Measurements from ENCODE around the gene CETP. TPM values are rescaled to one million over a fixed set of nuclear protein-coding genes. Genes with fewer than 3 reads are reported as not detected.

The CETP gene
- total RNA-seq, 1 donor from 2014 or later = not detected

DNA sequence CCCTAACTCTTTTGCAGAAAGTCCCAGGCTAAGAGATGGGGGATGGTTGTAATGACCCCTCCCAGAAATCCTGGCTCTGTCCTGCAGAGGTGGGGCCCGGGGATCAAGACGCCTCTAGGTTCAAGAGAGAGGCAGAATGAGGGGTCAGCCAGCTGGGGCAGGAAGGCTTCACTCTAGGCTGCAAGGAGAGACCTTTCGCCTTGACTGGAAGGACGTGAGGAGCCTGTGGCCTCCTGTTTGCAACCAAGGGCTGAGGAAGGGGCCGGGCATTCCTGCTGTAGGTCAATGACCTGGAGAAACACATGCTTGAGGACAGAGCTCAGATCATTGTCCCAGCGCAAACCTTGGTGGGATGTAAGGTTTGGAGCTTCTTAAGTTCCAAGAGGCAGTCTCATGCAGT, 8.7 kb upstream of the CETP start:
- H3K27ac Mint-ChIP-seq (ENCODE audit: unreplicated experiment) = no peak overlapping the region
- H3K36me3 Mint-ChIP-seq (ENCODE audit: low read depth, unreplicated experiment) = no peaks in the 10 kb centered on the region
- DNase-seq (ENCODE audit: low read depth) (no peak), FAIRE-seq (no peak)
- H3K9me3 Mint-ChIP-seq (ENCODE audit: unreplicated experiment) = no peaks in the 10 kb centered on the region
- no peak overlapping the region for H3K27ac ChIP-seq (ENCODE audit: low read depth, low read length)
- H3K9ac ChIP-seq (ENCODE audit: low read length) = no peak overlapping the region
- H4K20me1 ChIP-seq (ENCODE audit: insufficient read depth, low read length) = peaks cover 12% of the 10 kb centered on the region
- H3K9me3 ChIP-seq (ENCODE audit: insufficient read depth, low read depth, low read length) = no peaks in the 10 kb centered on the region
- no peak overlapping the region for H2AFZ ChIP-seq (ENCODE audit: low read depth, low read length)
- no peaks in the 10 kb centered on the region for H3K36me3 ChIP-seq (ENCODE audit: insufficient read depth, low read length)
- H3K4me2 ChIP-seq (ENCODE audit: low read length) = no peak overlapping the region
- no peaks in the 10 kb centered on the region for H3K4me1 Mint-ChIP-seq (ENCODE audit: low read depth, unreplicated experiment)
- H3K79me2 ChIP-seq (ENCODE audit: insufficient read depth, low read length) = no peaks in the 10 kb centered on the region
- TF ChIP-seq, protein P1, sequence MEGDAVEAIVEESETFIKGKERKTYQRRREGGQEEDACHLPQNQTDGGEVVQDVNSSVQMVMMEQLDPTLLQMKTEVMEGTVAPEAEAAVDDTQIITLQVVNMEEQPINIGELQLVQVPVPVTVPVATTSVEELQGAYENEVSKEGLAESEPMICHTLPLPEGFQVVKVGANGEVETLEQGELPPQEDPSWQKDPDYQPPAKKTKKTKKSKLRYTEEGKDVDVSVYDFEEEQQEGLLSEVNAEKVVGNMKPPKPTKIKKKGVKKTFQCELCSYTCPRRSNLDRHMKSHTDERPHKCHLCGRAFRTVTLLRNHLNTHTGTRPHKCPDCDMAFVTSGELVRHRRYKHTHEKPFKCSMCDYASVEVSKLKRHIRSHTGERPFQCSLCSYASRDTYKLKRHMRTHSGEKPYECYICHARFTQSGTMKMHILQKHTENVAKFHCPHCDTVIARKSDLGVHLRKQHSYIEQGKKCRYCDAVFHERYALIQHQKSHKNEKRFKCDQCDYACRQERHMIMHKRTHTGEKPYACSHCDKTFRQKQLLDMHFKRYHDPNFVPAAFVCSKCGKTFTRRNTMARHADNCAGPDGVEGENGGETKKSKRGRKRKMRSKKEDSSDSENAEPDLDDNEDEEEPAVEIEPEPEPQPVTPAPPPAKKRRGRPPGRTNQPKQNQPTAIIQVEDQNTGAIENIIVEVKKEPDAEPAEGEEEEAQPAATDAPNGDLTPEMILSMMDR (IDR thresholded peaks at IDR 0.05; ENCODE audit: insufficient read depth, low read depth, low read length) = no peak
- TF ChIP-seq EZH2 (IDR thresholded peaks at IDR 0.05; ENCODE audit: insufficient read depth, low read length) = no peak
- no peaks in the 10 kb centered on the region for H3K27me3 ChIP-seq (ENCODE audit: insufficient read depth, low read length)
- no peaks in the 10 kb centered on the region for H3K27me3 Mint-ChIP-seq (ENCODE audit: low read depth, unreplicated experiment)
- H3K4me3 Mint-ChIP-seq (ENCODE audit: unreplicated experiment) = no peak overlapping the region
- no peak overlapping the region for H3K4me3 ChIP-seq (ENCODE audit: insufficient read depth, low read depth, low read length)
- H3K4me1 ChIP-seq (ENCODE audit: insufficient read depth, low read length) = no peaks in the 10 kb centered on the region

DNA sequence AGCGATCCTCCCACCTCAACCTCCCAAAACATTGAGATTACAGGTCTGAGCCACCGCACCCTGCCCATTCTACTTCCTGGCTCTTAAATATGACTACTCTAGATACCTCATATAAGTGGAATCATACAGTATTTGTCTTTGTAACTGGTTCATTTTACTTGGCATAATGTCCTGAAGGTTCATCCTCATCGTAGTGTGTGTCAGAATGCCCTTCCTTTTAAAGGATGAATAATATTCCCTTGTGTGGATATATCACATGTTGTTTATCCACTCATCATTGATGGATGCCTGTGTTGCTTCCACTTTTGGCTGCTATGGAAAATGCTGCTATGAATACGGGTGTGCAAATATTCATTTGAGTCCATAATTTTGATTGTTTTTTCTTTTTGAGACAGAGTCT, 5.7 kb upstream of the CETP start:
- no peaks in the 10 kb centered on the region for H4K20me1 ChIP-seq (ENCODE audit: insufficient read depth, low read length)
- no peaks in the 10 kb centered on the region for H3K4me1 Mint-ChIP-seq (ENCODE audit: low read depth, unreplicated experiment)
- TF ChIP-seq EZH2 (IDR thresholded peaks at IDR 0.05; ENCODE audit: insufficient read depth, low read length) = no peak
- TF ChIP-seq, protein P1 (IDR thresholded peaks at IDR 0.05; ENCODE audit: insufficient read depth, low read depth, low read length) = no peak
- no peak overlapping the region for H3K27ac Mint-ChIP-seq (ENCODE audit: unreplicated experiment)
- no peaks in the 10 kb centered on the region for H3K9me3 Mint-ChIP-seq (ENCODE audit: unreplicated experiment)
- H3K79me2 ChIP-seq (ENCODE audit: insufficient read depth, low read length) = no peaks in the 10 kb centered on the region
- no peak overlapping the region for H2AFZ ChIP-seq (ENCODE audit: low read depth, low read length)
- no peaks in the 10 kb centered on the region for H3K9me3 ChIP-seq (ENCODE audit: insufficient read depth, low read depth, low read length)
- no peaks in the 10 kb centered on the region for H3K36me3 ChIP-seq (ENCODE audit: insufficient read depth, low read length)
- no peaks in the 10 kb centered on the region for H3K36me3 Mint-ChIP-seq (ENCODE audit: low read depth, unreplicated experiment)
- no peak overlapping the region for H3K27ac ChIP-seq (ENCODE audit: low read depth, low read length)
- DNase-seq (ENCODE audit: low read depth) = no peak
- no peak overlapping the region for H3K4me3 ChIP-seq (ENCODE audit: insufficient read depth, low read depth, low read length)
- H3K27me3 ChIP-seq (ENCODE audit: insufficient read depth, low read length) = no peaks in the 10 kb centered on the region
- H3K27me3 Mint-ChIP-seq (ENCODE audit: low read depth, unreplicated experiment) = peaks cover 3% of the 10 kb centered on the region
- no peaks in the 10 kb centered on the region for H3K4me1 ChIP-seq (ENCODE audit: insufficient read depth, low read length)
- FAIRE-seq = peak; percentile 26
- H3K4me3 Mint-ChIP-seq (ENCODE audit: unreplicated experiment) = no peak overlapping the region
- no peak overlapping the region for H3K4me2 ChIP-seq (ENCODE audit: low read length)
- no peak overlapping the region for H3K9ac ChIP-seq (ENCODE audit: low read length)

DNA sequence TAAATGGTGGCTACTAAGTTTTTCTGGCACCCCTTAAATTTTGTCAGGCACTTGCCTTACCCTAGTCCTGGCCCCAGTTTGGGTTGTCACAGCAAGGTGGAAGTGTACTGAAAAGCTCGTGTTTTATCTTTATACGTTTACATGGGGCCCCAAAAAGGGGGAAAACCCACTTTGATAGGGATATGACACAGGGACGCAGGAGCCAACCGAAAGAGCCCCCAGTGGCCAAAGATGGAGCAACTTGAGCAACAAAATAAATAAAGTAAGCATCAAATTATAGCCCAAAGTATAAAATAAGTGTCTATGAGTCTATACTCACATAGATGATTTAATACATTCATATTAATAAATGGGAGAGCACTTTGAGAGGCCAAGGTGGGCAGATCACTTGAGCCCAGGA, 5.0 kb upstream of the CETP start:
- Mint-ChIP-seq H3K27ac (ENCODE audit: unreplicated experiment) (no peak overlapping the region), H3K9me3 (ENCODE audit: unreplicated experiment) (no peaks in the 10 kb centered on the region), H3K36me3 (ENCODE audit: low read depth, unreplicated experiment) (no peaks in the 10 kb centered on the region), H3K4me3 (ENCODE audit: unreplicated experiment) (no peak overlapping the region), H3K27me3 (ENCODE audit: low read depth, unreplicated experiment) (peaks cover 4% of the 10 kb centered on the region), H3K4me1 (ENCODE audit: low read depth, unreplicated experiment) (no peaks in the 10 kb centered on the region)
- no peaks in the 10 kb centered on the region for H4K20me1 ChIP-seq (ENCODE audit: insufficient read depth, low read length)
- H3K9me3 ChIP-seq (ENCODE audit: insufficient read depth, low read depth, low read length) = no peaks in the 10 kb centered on the region
- H3K4me1 ChIP-seq (ENCODE audit: insufficient read depth, low read length) = no peaks in the 10 kb centered on the region
- FAIRE-seq = no peak
- H2AFZ ChIP-seq (ENCODE audit: low read depth, low read length) = no peak overlapping the region
- no peak for DNase-seq (ENCODE audit: low read depth)
- no peak overlapping the region for H3K4me2 ChIP-seq (ENCODE audit: low read length)
- H3K9ac ChIP-seq (ENCODE audit: low read length) = no peak overlapping the region
- H3K36me3 ChIP-seq (ENCODE audit: insufficient read depth, low read length) = no peaks in the 10 kb centered on the region
- H3K27ac ChIP-seq (ENCODE audit: low read depth, low read length) = no peak overlapping the region
- no peak for TF ChIP-seq EZH2 (IDR thresholded peaks at IDR 0.05; ENCODE audit: insufficient read depth, low read length)
- TF ChIP-seq, protein P1 (IDR thresholded peaks at IDR 0.05; ENCODE audit: insufficient read depth, low read depth, low read length) = peak; percentile 19
- no peaks in the 10 kb centered on the region for H3K27me3 ChIP-seq (ENCODE audit: insufficient read depth, low read length)
- no peaks in the 10 kb centered on the region for H3K79me2 ChIP-seq (ENCODE audit: insufficient read depth, low read length)
- no peak overlapping the region for H3K4me3 ChIP-seq (ENCODE audit: insufficient read depth, low read depth, low read length)

Measured in astrocyte (in vitro differentiated cells and primary cell).